HepG2 (cell line): ENCODE results near the gene PRR22. TPM values are rescaled to one million over a fixed set of nuclear protein-coding genes. Genes with fewer than 3 reads are reported as not detected.

Experiments used
- ARID3A ChIP-seq: IDR thresholded peaks from 2 replicates; pipeline ENCODE4 v1.6.1; 2012; ENCODE audit warnings: low read depth, low read length, improper control_type of control experiment
- GTF3A ChIP-seq: sonication (generic); formaldehyde crosslinking; conservative IDR thresholded peaks from 2 replicates; pipeline ENCODE4 v1.4.0; 2020; ENCODE audit warnings: mild to moderate bottlenecking, missing genetic modification reagents
- MAF1 ChIP-seq: sonication (generic); formaldehyde crosslinking; IDR thresholded peaks from 2 replicates; pipeline ENCODE4 v1.5.0; 2020; ENCODE audit warnings: missing genetic modification reagents, borderline replicate concordance
- POLR2AphosphoS5 ChIP-seq: IDR thresholded peaks from 2 replicates; pipeline ENCODE4 v1.6.1; 2012; ENCODE audit warnings: low read depth, low read length
- SP4 ChIP-seq: sonication (generic); formaldehyde crosslinking; IDR thresholded peaks from 2 replicates; pipeline ENCODE4 v1.8.1; 2023; ENCODE audit warnings: mild to moderate bottlenecking, missing genetic modification reagents
- TBX3 ChIP-seq: fragments of 450-650 bp; IDR thresholded peaks from 2 replicates; pipeline ENCODE4 v1.6.1; 2017; ENCODE audit warnings: antibody characterized with exemption, mild to moderate bottlenecking, inconsistent platforms, borderline replicate concordance
- TOE1 ChIP-seq: sonication (generic); formaldehyde crosslinking; IDR thresholded peaks from 2 replicates; pipeline ENCODE4 v1.4.0; 2020; ENCODE audit warnings: mild to moderate bottlenecking, missing genetic modification reagents
- YY1 ChIP-seq: IDR thresholded peaks from 2 replicates; pipeline ENCODE4 v1.6.1; 2011; ENCODE audit warnings: low read length, low read depth, moderate library complexity, mild to moderate bottlenecking; ENCODE audit not compliant: insufficient read depth, insufficient replicate concordance
- ZEB1 ChIP-seq: IDR thresholded peaks from 2 replicates; pipeline ENCODE4 v1.6.1; 2012; ENCODE audit warnings: mild to moderate bottlenecking, low read depth, inconsistent platforms; ENCODE audit not compliant: insufficient replicate concordance
- ZFP41 ChIP-seq: sonication (generic); formaldehyde crosslinking; IDR thresholded peaks from 2 replicates; pipeline ENCODE4 v1.4.0; 2020; ENCODE audit warnings: mild to moderate bottlenecking, missing genetic modification reagents, borderline replicate concordance
- ZNF101 ChIP-seq: sonication (generic); formaldehyde crosslinking; IDR thresholded peaks from 2 replicates; pipeline ENCODE4 v1.4.0; 2020; ENCODE audit warnings: mild to moderate bottlenecking, low read depth, missing genetic modification reagents, borderline replicate concordance
- ZNF33A ChIP-seq: sonication (generic); formaldehyde crosslinking; IDR thresholded peaks from 2 replicates; pipeline ENCODE4 v1.5.1; 2020; ENCODE audit warnings: missing genetic modification reagents, mild to moderate bottlenecking, moderate library complexity, borderline replicate concordance
- ZNF510 ChIP-seq: sonication (generic); formaldehyde crosslinking; IDR thresholded peaks from 2 replicates; pipeline ENCODE4 v1.4.0; 2020; ENCODE audit warnings: low read depth, mild to moderate bottlenecking, missing genetic modification reagents
- ZNF564 ChIP-seq: sonication (generic); formaldehyde crosslinking; IDR thresholded peaks from 2 replicates; pipeline ENCODE4 v1.8.1; 2023; ENCODE audit warnings: mild to moderate bottlenecking, missing genetic modification reagents
- ZNF605 ChIP-seq: sonication (generic); formaldehyde crosslinking; IDR thresholded peaks from 2 replicates; pipeline ENCODE4 v1.8.0; 2022; ENCODE audit warnings: mild to moderate bottlenecking, missing genetic modification reagents
- ZNF737 ChIP-seq: sonication (generic); formaldehyde crosslinking; IDR thresholded peaks from 2 replicates; pipeline ENCODE4 v1.5.0; 2020; ENCODE audit warnings: missing genetic modification reagents, mild to moderate bottlenecking, borderline replicate concordance
- polyA plus RNA-seq, 8 experiments: library from polyadenylated mRNA; depleted of rRNA in 3 of 8; stranded (reverse) in 7 of 8; unstranded in 1 of 8; fragments of >200 nt; fragmentation: Illumina TruSeq in 4 of 8; extraction: Trizol in 4 of 8; gene quantifications; 2 replicates each; pipeline versions ENCODE4 v1.2.1 to v1.2.3, GENCODE V29; 2011 to 2016; ENCODE audit warnings: low read depth in 4 of 8, missing spikeins in 1 of 8, mixed read lengths in 1 of 8; ENCODE audit not compliant: insufficient read depth in 1 of 8
- total RNA-seq, 5 experiments: library from RNA; depleted of rRNA; stranded (reverse); fragments of >200 nt; fragmentation: Illumina TruSeq; extraction: Trizol; gene quantifications; 2 replicates each; pipeline ENCODE4 v1.2.3, GENCODE V29; 2016; ENCODE audit warnings: low read depth in 1 of 5
- TF ChIP-seq, protein P1 (sequence below): sonication (generic); formaldehyde crosslinking; IDR thresholded peaks from 2 replicates; pipeline ENCODE4 v1.8.1; 2023; ENCODE audit warnings: mild to moderate bottlenecking, missing genetic modification reagents
- TF ChIP-seq, protein P2 (sequence below): sonication (generic); formaldehyde crosslinking; IDR thresholded peaks from 2 replicates; pipeline ENCODE4 v1.4.0; 2020; ENCODE audit warnings: missing genetic modification reagents
- TF ChIP-seq, protein P3 (sequence below): sonication (generic); formaldehyde crosslinking; IDR thresholded peaks from 2 replicates; pipeline ENCODE4 v1.4.0; 2020; ENCODE audit warnings: mild to moderate bottlenecking, missing genetic modification reagents, borderline replicate concordance

Gene PRR22
- total and polyA plus RNA-seq, 2 of the 13 experiments (the other 11 are each of a cell fraction or from before 2014, with no cell fraction given) = 0.84 to 2.3 TPM

GRCh38 chr19:5803752-5804515, 19.4 kb upstream of the PRR22 start (continued):
- TF ChIP-seq, protein P1, sequence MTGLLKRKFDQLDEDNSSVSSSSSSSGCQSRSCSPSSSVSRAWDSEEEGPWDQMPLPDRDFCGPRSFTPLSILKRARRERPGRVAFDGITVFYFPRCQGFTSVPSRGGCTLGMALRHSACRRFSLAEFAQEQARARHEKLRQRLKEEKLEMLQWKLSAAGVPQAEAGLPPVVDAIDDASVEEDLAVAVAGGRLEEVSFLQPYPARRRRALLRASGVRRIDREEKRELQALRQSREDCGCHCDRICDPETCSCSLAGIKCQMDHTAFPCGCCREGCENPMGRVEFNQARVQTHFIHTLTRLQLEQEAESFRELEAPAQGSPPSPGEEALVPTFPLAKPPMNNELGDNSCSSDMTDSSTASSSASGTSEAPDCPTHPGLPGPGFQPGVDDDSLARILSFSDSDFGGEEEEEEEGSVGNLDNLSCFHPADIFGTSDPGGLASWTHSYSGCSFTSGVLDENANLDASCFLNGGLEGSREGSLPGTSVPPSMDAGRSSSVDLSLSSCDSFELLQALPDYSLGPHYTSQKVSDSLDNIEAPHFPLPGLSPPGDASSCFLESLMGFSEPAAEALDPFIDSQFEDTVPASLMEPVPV (CRISPR knock-in tag) = peak; percentile 78
- TF ChIP-seq ZNF605 (CRISPR knock-in tag) (peak; percentile 44), ZNF564 (CRISPR knock-in tag) (peak; percentile 75; the same call in 1 of the 2 replicates), YY1 (peak; percentile 79), TBX3 (no peak), ZNF737 (CRISPR knock-in tag) (no peak), ZNF33A (CRISPR knock-in tag) (peak; percentile 53; the same call in 1 of the 2 replicates), ARID3A (0 out of 2 replicates have a peak, but pooled peaks have one; percentile 9), POLR2AphosphoS5 (no peak), ZNF101 (CRISPR knock-in tag) (no peak), SP4 (CRISPR knock-in tag) (peak; percentile 85; the same call in 1 of the 2 replicates), ZFP41 (CRISPR knock-in tag) (no peak; the same call in 1 of the 2 replicates), ZNF510 (0 out of 2 replicates have a peak, but pooled peaks have one; percentile 20), TOE1 (CRISPR knock-in tag) (no peak), ZEB1 (no peak), MAF1 (0 out of 2 replicates have a peak, but pooled peaks have one; percentile 35), GTF3A (CRISPR knock-in tag) (0 out of 2 replicates have a peak, but pooled peaks have one; percentile 17)
- TF ChIP-seq, protein P2, sequence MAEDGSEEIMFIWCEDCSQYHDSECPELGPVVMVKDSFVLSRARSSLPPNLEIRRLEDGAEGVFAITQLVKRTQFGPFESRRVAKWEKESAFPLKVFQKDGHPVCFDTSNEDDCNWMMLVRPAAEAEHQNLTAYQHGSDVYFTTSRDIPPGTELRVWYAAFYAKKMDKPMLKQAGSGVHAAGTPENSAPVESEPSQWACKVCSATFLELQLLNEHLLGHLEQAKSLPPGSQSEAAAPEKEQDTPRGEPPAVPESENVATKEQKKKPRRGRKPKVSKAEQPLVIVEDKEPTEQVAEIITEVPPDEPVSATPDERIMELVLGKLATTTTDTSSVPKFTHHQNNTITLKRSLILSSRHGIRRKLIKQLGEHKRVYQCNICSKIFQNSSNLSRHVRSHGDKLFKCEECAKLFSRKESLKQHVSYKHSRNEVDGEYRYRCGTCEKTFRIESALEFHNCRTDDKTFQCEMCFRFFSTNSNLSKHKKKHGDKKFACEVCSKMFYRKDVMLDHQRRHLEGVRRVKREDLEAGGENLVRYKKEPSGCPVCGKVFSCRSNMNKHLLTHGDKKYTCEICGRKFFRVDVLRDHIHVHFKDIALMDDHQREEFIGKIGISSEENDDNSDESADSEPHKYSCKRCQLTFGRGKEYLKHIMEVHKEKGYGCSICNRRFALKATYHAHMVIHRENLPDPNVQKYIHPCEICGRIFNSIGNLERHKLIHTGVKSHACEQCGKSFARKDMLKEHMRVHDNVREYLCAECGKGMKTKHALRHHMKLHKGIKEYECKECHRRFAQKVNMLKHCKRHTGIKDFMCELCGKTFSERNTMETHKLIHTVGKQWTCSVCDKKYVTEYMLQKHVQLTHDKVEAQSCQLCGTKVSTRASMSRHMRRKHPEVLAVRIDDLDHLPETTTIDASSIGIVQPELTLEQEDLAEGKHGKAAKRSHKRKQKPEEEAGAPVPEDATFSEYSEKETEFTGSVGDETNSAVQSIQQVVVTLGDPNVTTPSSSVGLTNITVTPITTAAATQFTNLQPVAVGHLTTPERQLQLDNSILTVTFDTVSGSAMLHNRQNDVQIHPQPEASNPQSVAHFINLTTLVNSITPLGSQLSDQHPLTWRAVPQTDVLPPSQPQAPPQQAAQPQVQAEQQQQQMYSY (CRISPR knock-in tag) = no peak
- TF ChIP-seq, protein P3, sequence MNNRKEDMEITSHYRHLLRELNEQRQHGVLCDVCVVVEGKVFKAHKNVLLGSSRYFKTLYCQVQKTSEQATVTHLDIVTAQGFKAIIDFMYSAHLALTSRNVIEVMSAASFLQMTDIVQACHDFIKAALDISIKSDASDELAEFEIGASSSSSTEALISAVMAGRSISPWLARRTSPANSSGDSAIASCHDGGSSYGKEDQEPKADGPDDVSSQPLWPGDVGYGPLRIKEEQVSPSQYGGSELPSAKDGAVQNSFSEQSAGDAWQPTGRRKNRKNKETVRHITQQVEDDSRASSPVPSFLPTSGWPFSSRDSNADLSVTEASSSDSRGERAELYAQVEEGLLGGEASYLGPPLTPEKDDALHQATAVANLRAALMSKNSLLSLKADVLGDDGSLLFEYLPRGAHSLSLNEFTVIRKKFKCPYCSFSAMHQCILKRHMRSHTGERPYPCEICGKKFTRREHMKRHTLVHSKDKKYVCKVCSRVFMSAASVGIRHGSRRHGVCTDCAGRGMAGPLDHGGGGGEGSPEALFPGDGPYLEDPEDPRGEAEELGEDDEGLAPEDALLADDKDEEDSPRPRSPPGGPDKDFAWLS = 0 out of 2 replicates have a peak, but pooled peaks have one; percentile 23
